HepG2 (cell line): ENCODE measurements around the gene ID4. TPM values are rescaled to one million over a fixed set of nuclear protein-coding genes. Genes with fewer than 3 reads are reported as not detected.

Experiments used
- ATAD3A ChIP-seq: sonication (generic); formaldehyde crosslinking; IDR thresholded peaks from 2 replicates; pipeline ENCODE4 v1.4.0; 2020; ENCODE audit warnings: missing genetic modification reagents
- ATF1 ChIP-seq: IDR thresholded peaks from 2 replicates; pipeline ENCODE4 v1.6.1; 2016; ENCODE audit warnings: mild to moderate bottlenecking, control low read depth
- LCORL ChIP-seq, 2 experiments: fragments of 450-650 bp in 1 of 2; sonication (generic) in 1 of 2; formaldehyde crosslinking in 1 of 2; IDR thresholded peaks; 2 replicates each; pipeline versions ENCODE4 v1.5.0 to v1.6.1; 2017 to 2020; ENCODE audit warnings: antibody characterized with exemption in 1 of 2, missing genetic modification reagents in 1 of 2
- MBNL3 ChIP-seq: fragments of 250-450 bp; sonication (Bioruptor Pico); conservative IDR thresholded peaks from 2 replicates; pipeline ENCODE4 v1.8.0; 2022; ENCODE audit warnings: mild to moderate bottlenecking, inconsistent platforms
- POLR2A ChIP-seq, 2 experiments: IDR thresholded peaks; 2 replicates each; pipeline ENCODE4 v1.6.1; 2011; ENCODE audit warnings: low read depth in 2 of 2, low read length in 2 of 2, mild to moderate bottlenecking in 1 of 2, moderate library complexity in 1 of 2; ENCODE audit not compliant: insufficient read depth in 1 of 2
- TOPORS ChIP-seq: sonication (generic); formaldehyde crosslinking; IDR thresholded peaks from 2 replicates; pipeline ENCODE4 v1.8.0; 2023; ENCODE audit warnings: mild to moderate bottlenecking, missing genetic modification reagents
- ZNF362 ChIP-seq: sonication (generic); formaldehyde crosslinking; IDR thresholded peaks from 2 replicates; pipeline ENCODE4 v1.4.0; 2020; ENCODE audit warnings: missing genetic modification reagents, mild to moderate bottlenecking, borderline replicate concordance
- ZNF615 ChIP-seq: sonication (generic); formaldehyde crosslinking; IDR thresholded peaks from 2 replicates; pipeline ENCODE4 v1.5.0; 2020; ENCODE audit warnings: mild to moderate bottlenecking, missing genetic modification reagents, borderline replicate concordance
- ZNF704 ChIP-seq: sonication (generic); formaldehyde crosslinking; IDR thresholded peaks from 2 replicates; pipeline ENCODE4 v1.8.1; 2023; ENCODE audit warnings: mild to moderate bottlenecking, inconsistent platforms, moderate library complexity, missing genetic modification reagents, borderline replicate concordance
- ZNF720 ChIP-seq: sonication (generic); formaldehyde crosslinking; IDR thresholded peaks from 2 replicates; pipeline ENCODE4 v1.4.0; 2020; ENCODE audit warnings: missing genetic modification reagents
- ZNF775 ChIP-seq: sonication (generic); formaldehyde crosslinking; IDR thresholded peaks from 2 replicates; pipeline ENCODE4 v1.4.0; 2020; ENCODE audit warnings: missing genetic modification reagents, mild to moderate bottlenecking, moderate library complexity, borderline replicate concordance
- ZUFSP ChIP-seq: sonication (generic); formaldehyde crosslinking; IDR thresholded peaks from 2 replicates; pipeline ENCODE4 v1.9.0; 2021; ENCODE audit warnings: missing genetic modification reagents, mild to moderate bottlenecking, borderline replicate concordance
- ZXDC ChIP-seq: sonication (generic); formaldehyde crosslinking; IDR thresholded peaks from 2 replicates; pipeline ENCODE4 v1.5.0; 2020; ENCODE audit warnings: mild to moderate bottlenecking, missing genetic modification reagents
- polyA plus RNA-seq, 8 experiments: library from polyadenylated mRNA; depleted of rRNA in 3 of 8; stranded (reverse) in 7 of 8; unstranded in 1 of 8; fragments of >200 nt; fragmentation: Illumina TruSeq in 4 of 8; extraction: Trizol in 4 of 8; gene quantifications; 2 replicates each; pipeline versions ENCODE4 v1.2.1 to v1.2.3, GENCODE V29; 2011 to 2016; ENCODE audit warnings: low read depth in 4 of 8, missing spikeins in 1 of 8, mixed read lengths in 1 of 8; ENCODE audit not compliant: insufficient read depth in 1 of 8
- total RNA-seq, 5 experiments: library from RNA; depleted of rRNA; stranded (reverse); fragments of >200 nt; fragmentation: Illumina TruSeq; extraction: Trizol; gene quantifications; 2 replicates each; pipeline ENCODE4 v1.2.3, GENCODE V29; 2016; ENCODE audit warnings: low read depth in 1 of 5
- TF ChIP-seq, protein P1 (sequence below): sonication (generic); formaldehyde crosslinking; IDR thresholded peaks from 2 replicates; pipeline ENCODE4 v1.4.0; 2020; ENCODE audit warnings: mild to moderate bottlenecking, missing genetic modification reagents, borderline replicate concordance

Gene ID4
- total and polyA plus RNA-seq, 2 of the 13 experiments (the other 11 are each of a cell fraction or from before 2014, with no cell fraction given): 0.20 to 0.44 TPM

DNA sequence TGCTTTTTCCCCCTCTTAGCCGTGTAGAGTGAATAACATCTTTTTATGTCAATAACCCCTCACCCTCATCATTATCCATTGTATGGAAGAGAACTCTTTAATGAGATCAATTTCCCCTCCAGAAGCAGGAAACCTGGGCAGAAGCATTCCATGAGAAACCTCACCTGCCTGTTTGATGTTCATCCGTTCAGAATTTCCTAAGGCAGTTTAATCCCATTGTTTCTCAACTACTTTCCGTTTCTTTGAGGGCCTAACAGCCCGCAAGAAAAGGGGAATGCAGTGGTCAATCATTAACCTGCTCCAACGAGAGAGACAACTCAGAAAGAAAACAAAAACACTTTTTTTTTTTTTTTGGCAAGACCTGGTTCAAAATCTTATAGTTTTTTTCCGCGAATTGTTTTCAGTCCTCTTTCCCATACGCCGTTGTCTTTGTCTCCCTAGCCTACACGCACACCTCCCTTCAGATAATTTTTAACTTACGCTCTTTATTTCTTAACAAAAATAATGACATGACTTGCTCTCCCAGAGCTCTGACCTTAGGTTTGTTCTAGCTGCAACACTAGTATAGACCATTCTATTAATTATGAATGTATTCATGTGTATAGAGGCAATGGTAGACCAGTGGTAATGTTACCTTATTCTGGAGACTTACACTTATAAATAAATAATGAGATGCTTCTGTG lies 25.6 kb upstream of the ID4 start (continued):
- TF ChIP-seq POLR2A (IDR thresholded peaks at IDR 0.05; ENCODE audit: insufficient read depth in 1 of 2, low read depth in 2 of 2, low read length in 2 of 2) (no peak), ZNF615 (CRISPR knock-in tag) (0 out of 2 replicates have a peak, but pooled peaks have one; percentile 19), TOPORS (CRISPR knock-in tag) (0 out of 2 replicates have a peak, but pooled peaks have one; percentile 36), ZNF362 (CRISPR knock-in tag) (peak; percentile 85), ATAD3A (no peak), MBNL3 (no peak), ZUFSP (CRISPR knock-in tag) (no peak), ZNF704 (no peak), ZXDC (CRISPR knock-in tag) (no peak), ZNF775 (CRISPR knock-in tag) (no peak), LCORL (IDR thresholded peaks at IDR 0.05) (no peak), LCORL (CRISPR knock-in tag; IDR thresholded peaks at IDR 0.05) (peak; percentile 61; the same call in 1 of the 2 replicates), ZNF720 (CRISPR knock-in tag) (no peak), ATF1 (0 out of 2 replicates have a peak, but pooled peaks have one; percentile 48)
- TF ChIP-seq, protein P1, sequence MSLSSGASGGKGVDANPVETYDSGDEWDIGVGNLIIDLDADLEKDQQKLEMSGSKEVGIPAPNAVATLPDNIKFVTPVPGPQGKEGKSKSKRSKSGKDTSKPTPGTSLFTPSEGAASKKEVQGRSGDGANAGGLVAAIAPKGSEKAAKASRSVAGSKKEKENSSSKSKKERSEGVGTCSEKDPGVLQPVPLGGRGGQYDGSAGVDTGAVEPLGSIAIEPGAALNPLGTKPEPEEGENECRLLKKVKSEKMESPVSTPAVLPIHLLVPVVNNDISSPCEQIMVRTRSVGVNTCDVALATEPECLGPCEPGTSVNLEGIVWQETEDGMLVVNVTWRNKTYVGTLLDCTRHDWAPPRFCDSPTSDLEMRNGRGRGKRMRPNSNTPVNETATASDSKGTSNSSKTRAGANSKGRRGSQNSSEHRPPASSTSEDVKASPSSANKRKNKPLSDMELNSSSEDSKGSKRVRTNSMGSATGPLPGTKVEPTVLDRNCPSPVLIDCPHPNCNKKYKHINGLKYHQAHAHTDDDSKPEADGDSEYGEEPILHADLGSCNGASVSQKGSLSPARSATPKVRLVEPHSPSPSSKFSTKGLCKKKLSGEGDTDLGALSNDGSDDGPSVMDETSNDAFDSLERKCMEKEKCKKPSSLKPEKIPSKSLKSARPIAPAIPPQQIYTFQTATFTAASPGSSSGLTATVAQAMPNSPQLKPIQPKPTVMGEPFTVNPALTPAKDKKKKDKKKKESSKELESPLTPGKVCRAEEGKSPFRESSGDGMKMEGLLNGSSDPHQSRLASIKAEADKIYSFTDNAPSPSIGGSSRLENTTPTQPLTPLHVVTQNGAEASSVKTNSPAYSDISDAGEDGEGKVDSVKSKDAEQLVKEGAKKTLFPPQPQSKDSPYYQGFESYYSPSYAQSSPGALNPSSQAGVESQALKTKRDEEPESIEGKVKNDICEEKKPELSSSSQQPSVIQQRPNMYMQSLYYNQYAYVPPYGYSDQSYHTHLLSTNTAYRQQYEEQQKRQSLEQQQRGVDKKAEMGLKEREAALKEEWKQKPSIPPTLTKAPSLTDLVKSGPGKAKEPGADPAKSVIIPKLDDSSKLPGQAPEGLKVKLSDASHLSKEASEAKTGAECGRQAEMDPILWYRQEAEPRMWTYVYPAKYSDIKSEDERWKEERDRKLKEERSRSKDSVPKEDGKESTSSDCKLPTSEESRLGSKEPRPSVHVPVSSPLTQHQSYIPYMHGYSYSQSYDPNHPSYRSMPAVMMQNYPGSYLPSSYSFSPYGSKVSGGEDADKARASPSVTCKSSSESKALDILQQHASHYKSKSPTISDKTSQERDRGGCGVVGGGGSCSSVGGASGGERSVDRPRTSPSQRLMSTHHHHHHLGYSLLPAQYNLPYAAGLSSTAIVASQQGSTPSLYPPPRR (CRISPR knock-in tag): no peak
